Rectal smooth muscle tissue (tissue), 1 donor: ENCODE data around the gene GRIN1.

Experiments used
- H3K27ac ChIP-seq: one replicate; pipeline ENCODE4 v1.7.0; 2013; ENCODE audit warnings: low read depth, low read length, inconsistent platforms
- H3K27me3 ChIP-seq: one replicate; pipeline ENCODE4 v1.7.0; 2013; ENCODE audit warnings: low read length; ENCODE audit not compliant: control insufficient read depth, insufficient read depth
- H3K36me3 ChIP-seq: one replicate; pipeline ENCODE4 v1.7.0; 2013; ENCODE audit warnings: low read length; ENCODE audit not compliant: control insufficient read depth, insufficient read depth
- H3K4me1 ChIP-seq: one replicate; pipeline ENCODE4 v1.7.0; 2013; ENCODE audit warnings: low read length; ENCODE audit not compliant: control insufficient read depth, insufficient read depth
- H3K4me3 ChIP-seq: one replicate; pipeline ENCODE4 v1.7.0; 2013; ENCODE audit warnings: low read length
- H3K9ac ChIP-seq: one replicate; pipeline ENCODE4 v1.7.0; 2013; ENCODE audit warnings: low read length

Gene GRIN1

DNA sequence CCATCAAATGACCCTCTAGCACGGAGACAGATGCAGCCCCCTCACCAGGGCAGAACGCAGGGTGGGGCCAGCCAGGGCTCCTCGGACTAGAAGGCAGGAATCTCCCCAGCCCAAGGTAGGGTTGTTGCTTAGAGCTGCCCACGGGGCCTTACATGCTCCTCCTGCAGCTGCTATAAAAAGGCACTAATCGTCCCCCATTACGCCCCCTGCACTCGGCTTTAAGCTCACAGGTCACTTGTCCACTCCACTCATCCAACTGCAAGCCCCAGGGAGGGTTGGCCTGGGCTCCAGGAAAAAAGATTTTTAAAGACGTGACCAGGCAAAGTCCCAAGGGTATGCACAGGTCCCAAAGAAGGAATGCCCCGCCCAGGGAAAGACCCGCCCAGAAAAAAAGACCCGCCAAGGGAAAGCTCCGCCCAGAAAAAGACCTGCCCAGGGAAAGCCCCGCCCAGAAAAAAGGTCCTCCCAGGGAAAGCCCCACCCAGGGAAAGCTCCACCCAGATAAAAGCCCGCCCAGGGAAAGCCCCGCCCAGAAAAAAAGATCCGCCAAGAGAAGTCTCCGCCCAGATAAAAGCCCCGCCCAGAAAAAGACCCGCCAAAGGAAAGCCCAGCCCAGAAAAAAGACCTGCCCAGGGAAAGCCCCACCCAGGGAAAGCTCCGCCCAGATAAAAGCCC is 11.1 kb downstream of the GRIN1 start:
- no peaks in the 10 kb centered on the region for H3K4me1 ChIP-seq
- H3K27ac ChIP-seq = no peak overlapping the region
- no peaks in the 10 kb centered on the region for H3K36me3 ChIP-seq
- no peak overlapping the region for H3K4me3 ChIP-seq
- H3K27me3 ChIP-seq = peaks cover 11% of the 10 kb centered on the region
- H3K9ac ChIP-seq = no peak overlapping the region

DNA sequence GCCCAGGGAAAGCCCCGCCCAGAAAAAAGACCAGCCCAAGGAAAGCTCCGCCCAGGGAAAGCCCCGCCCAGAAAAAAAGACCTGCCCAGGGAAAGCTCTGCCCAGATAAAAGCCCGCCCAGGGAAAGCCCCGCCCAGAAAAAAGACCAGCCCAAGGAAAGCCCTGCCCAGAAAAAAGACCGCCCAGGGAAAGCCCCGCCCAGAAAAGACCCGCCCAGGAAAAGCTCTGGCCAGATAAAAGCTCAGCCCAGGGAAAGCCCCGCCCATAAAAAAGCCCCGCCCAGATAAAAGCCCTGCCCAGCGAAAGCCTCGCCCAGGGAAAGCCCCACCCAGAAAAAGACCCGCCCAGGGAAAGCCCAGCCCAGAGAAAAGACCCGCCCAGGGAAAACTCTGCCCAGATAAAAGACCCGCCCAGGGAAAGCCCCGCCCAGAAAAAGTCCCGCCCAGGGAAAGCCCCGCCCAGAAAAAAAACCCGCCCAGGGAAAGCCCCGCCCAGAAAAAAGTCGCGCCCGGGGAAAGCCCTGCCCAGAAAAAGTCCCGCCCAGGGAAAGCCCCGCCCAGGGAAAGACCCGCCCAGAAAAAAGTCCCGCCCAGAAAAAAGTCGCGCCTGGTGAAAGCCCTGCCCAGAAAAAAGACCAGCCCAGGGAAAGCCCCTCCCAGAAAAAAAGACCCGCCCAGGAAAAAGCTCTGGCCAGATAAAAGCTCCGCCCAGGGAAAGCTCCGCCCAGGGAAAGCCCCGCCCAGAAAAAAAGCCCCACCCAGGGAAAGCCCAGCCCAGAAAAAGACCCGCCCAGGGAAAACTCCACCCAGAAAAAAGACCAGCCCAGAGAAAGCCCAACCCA is 11.9 kb downstream of the GRIN1 start:
- H3K27me3 ChIP-seq = peaks cover 11% of the 10 kb centered on the region
- H3K4me3 ChIP-seq = no peak overlapping the region
- H3K9ac ChIP-seq = no peak overlapping the region
- H3K4me1 ChIP-seq = no peaks in the 10 kb centered on the region
- no peaks in the 10 kb centered on the region for H3K36me3 ChIP-seq
- H3K27ac ChIP-seq = no peak overlapping the region

DNA sequence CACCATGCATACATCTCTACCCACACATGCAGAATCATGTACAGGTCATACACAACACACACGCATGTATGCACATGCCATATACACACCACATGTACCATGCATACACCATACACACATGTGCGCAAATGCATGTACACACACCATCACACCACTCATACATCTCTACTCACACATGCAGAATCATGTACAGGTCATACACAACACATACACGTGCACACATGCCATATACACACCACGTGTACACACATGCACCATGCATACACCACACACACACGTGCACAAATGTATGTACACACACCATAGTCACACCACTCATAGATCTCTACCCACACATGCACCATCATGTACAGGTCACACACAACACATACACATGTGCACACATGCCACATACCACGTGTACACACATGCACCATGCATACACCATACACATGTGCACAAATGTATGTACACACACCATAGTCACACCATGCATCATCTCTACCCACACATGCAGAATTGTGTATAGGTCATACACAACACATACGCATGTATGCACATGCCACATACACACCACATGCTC is 14.0 kb downstream of the GRIN1 start:
- no peaks in the 10 kb centered on the region for H3K36me3 ChIP-seq
- H3K4me1 ChIP-seq = no peaks in the 10 kb centered on the region
- no peak overlapping the region for H3K4me3 ChIP-seq
- no peak overlapping the region for H3K27ac ChIP-seq
- no peak overlapping the region for H3K9ac ChIP-seq
- peaks cover 17% of the 10 kb centered on the region for H3K27me3 ChIP-seq

DNA sequence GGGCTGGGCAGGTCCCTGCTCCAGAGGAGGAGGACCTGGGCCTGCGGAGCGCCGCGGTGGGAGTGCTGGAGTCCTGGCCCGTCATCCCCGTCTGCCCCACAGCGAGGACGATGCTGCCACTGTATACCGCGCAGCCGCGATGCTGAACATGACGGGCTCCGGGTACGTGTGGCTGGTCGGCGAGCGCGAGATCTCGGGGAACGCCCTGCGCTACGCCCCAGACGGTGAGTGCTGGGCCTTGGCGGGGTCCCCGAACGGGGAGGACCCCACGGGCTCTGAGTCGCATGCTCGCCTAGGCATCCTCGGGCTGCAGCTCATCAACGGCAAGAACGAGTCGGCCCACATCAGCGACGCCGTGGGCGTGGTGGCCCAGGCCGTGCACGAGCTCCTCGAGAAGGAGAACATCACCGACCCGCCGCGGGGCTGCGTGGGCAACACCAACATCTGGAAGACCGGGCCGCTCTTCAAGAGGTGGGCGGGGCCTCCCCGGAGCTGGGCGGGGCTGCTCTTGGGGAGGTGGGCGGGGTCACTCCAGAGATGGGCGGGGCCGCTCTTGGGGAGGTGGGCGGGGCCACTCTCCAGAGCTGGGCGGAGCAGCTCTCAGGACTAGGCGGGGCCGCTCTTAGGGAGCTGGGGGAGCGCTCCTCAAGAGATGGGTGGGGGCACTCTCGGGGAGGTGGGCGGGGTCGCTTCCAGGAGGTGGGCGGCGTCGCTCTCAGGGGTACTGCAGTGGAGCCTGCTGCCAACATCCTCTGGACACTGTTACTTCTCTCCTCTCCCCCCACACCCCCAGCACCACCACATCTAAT is 17.8 kb downstream of the GRIN1 start:
- Histone ChIP-seq H3K4me3 (peak overlapping the region; percentile 34), H3K9ac (no peak overlapping the region), H3K27ac (no peak overlapping the region), H3K4me1 (no peaks in the 10 kb centered on the region), H3K36me3 (no peaks in the 10 kb centered on the region), H3K27me3 (peaks cover 32% of the 10 kb centered on the region)

DNA sequence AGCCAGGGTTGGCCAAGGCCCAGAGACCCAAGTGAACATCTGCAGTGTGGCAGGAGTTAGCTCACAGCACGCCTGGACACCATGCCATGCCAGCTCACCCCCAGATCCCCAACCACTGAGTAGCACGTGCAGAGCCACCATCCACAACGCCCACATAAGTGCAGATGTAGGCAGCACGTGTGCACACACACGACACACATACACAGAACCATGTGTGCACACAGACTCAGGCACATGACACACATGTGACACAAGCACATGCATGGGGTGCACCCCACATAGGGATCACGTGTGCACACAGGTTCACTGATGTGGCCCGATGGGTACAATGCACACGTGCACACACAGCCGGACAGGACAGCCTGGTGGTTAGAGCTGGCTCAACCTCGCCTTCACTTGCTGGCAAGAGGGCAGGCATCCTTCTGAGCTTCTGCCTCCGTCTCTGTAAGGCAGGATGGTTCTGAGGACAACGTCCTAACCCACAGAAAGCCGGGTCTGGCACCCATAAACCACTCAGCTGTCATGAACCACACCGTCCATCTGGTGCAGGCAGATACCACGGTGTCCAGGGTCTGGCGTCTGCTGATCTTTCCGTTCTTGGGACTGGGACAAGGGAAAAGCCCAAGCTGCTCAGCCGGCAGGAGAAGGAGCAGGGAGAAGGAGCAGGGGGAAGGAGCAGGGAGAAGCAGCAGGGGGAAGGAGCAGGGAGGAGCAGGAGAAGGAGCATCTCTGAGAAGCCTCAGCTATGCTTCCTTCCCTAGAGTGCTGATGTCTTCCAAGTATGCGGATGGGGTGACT is 18.9 kb downstream of the GRIN1 start:
- no peak overlapping the region for H3K27ac ChIP-seq
- no peaks in the 10 kb centered on the region for H3K36me3 ChIP-seq
- no peak overlapping the region for H3K4me3 ChIP-seq
- H3K9ac ChIP-seq = no peak overlapping the region
- no peaks in the 10 kb centered on the region for H3K4me1 ChIP-seq
- peaks cover 36% of the 10 kb centered on the region for H3K27me3 ChIP-seq

DNA sequence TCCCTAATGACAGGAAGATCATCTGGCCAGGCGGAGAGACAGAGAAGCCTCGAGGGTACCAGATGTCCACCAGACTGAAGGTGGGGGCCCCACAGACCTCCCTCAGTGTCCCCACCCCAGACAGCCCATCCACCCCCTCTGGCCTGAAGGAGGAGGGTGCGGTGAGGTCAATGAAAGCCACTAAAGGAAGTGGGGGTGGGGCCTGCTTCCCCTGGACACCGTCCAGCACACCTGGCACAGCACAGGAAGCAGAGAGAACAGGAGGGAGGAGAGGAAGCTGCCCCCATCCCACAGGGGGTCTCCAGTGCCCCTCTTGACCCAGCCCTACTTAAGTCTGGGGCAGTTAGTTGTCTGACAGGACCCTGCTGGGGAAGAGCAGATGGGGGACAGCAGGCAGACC is 19.7 kb downstream of the GRIN1 start:
- Histone ChIP-seq H3K4me3 (no peak overlapping the region), H3K4me1 (no peaks in the 10 kb centered on the region), H3K27me3 (peaks cover 43% of the 10 kb centered on the region), H3K27ac (no peak overlapping the region), H3K9ac (no peak overlapping the region), H3K36me3 (no peaks in the 10 kb centered on the region)

DNA sequence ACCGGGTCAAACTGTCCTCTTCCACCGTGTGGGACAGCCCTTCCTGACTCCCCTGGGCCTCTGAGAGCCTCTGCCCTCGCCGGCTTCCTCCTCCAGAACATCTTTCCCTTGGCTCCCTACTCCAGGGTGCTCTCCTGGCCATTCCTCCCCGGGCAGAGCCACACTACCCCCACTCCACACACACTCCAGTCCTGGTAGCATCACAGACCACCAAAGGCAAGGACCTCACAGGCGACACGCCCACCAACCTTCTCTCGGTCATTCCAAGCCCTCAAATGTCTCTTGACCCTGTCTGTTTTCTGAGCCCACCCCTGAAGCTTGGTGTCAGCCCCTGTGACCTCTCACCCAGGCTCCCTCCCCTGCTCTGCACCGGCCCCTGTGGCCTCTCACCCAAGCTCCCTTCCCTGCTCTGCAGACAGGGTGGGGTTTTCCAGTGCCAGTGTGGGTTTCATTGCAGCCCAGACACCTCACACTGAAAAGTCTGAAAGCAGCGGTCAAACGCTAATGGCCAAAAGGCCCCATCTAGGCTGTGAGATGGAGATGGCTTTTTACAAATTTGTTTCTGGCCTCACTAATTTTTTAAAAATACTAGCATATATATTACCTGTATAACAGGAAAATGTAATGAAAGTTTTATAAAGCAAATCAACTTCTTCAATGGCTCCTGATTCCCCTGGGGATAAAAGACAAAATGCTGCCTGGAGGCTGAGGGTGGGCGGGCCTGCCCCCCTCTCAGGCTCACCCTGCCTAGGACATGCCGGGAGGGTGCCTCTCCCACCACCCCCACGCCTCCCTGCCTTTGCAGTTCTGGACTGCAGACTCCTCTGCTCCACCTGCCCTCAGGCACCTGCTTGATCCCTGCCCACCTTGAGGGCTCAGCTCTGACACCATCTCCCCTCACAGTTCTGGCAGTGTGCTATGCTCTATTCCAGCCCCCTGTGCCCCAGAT is 20.4 kb downstream of the GRIN1 start:
- Histone ChIP-seq H3K4me3 (no peak overlapping the region), H3K4me1 (no peaks in the 10 kb centered on the region), H3K27ac (no peak overlapping the region), H3K27me3 (peaks cover 45% of the 10 kb centered on the region), H3K9ac (no peak overlapping the region), H3K36me3 (no peaks in the 10 kb centered on the region)

DNA sequence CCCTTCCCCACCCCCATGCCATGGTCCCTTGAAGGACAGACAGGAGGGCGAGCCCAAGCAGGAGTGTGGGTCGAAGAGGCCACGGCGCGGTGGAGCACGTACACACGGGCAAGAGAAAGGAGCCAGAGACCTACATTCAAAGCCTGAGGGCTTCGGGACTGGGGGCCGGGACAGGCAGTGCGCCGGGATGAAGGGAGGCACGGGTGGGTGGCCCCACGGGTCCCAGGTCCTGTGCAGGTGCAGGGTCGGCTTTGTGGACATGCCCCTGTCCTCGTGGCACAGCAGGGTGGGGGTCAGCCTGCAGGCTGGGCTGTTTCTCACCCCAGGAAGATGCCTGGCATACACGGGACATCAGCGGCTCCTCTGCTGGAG is 21.1 kb downstream of the GRIN1 start:
- no peak overlapping the region for H3K9ac ChIP-seq
- no peaks in the 10 kb centered on the region for H3K36me3 ChIP-seq
- H3K4me1 ChIP-seq = no peaks in the 10 kb centered on the region
- peaks cover 47% of the 10 kb centered on the region for H3K27me3 ChIP-seq
- no peak overlapping the region for H3K4me3 ChIP-seq
- no peak overlapping the region for H3K27ac ChIP-seq

DNA sequence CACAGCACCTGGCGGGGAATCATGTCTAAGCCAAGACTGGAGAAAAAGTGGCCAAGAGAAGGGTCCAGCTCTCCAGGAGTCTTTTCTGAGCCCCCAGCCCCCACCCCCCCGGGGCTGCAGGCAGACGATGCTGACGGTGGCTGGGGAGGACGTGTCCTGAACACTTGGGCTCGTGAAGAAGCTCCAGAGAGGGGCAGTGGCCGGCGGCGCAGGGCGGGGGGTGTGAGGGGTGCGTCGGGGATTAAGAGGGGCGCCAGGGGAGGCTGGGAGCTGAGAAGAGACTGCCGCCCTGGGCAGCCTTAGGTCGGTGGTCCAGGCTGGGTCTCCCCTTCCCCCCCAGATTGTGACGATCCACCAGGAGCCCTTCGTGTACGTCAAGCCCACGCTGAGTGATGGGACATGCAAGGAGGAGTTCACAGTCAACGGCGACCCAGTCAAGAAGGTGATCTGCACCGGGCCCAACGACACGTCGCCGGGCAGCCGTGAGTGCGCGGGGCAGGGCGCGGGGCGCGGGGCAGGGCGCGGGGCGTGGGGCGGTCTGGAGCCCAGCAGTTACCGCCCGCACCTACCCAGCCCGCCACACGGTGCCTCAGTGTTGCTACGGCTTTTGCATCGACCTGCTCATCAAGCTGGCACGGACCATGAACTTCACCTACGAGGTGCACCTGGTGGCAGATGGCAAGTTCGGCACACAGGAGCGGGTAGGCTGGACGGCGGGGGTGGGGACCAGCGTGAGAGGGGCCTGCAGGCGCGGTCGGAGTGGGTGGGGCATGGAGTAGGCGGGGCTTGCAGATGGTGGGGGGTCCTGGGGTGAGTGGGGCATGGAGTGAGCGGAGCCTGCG is 22.0 kb downstream of the GRIN1 start:
- H3K4me1 ChIP-seq = no peaks in the 10 kb centered on the region
- H3K27ac ChIP-seq = no peak overlapping the region
- H3K4me3 ChIP-seq = no peak overlapping the region
- H3K36me3 ChIP-seq = no peaks in the 10 kb centered on the region
- no peak overlapping the region for H3K9ac ChIP-seq
- H3K27me3 ChIP-seq = peaks cover 54% of the 10 kb centered on the region

DNA sequence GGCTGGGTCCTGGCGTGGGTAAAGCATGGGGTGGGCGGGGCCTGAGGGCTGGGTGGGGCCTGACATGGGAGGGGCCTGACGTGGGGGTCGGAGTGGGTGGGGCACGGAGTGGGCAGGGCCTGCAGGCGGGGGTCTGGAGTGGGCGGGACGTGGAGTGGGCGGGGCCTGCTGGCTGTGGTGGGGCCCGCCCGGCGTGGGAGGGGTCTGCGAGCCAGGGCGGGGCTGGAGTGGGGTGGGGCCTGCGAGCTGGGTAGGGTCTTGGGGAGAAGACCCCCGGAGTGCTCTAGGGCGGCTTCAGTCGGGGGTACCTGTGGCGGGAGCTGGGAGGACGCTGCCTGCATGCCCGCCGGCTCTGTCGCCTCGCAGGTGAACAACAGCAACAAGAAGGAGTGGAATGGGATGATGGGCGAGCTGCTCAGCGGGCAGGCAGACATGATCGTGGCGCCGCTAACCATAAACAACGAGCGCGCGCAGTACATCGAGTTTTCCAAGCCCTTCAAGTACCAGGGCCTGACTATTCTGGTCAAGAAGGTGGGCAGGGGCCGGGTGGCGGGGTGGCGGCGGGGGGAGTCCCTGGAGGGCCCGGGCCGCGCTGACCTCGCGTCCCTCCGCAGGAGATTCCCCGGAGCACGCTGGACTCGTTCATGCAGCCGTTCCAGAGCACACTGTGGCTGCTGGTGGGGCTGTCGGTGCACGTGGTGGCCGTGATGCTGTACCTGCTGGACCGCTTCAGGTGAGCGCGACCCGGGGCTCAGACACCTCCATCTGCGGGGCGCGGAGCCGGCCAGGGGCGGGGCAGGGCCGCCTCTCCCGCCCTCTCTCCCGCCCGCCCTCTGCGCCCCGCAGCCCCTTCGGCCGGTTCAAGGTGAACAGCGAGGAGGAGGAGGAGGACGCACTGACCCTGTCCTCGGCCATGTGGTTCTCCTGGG is 22.9 kb downstream of the GRIN1 start:
- no peaks in the 10 kb centered on the region for H3K36me3 ChIP-seq
- H3K4me1 ChIP-seq = no peaks in the 10 kb centered on the region
- peaks cover 56% of the 10 kb centered on the region for H3K27me3 ChIP-seq
- H3K9ac ChIP-seq = no peak overlapping the region
- H3K27ac ChIP-seq = no peak overlapping the region
- H3K4me3 ChIP-seq = no peak overlapping the region
